Spleen (tissue), 11 donors: ENCODE measurements around the gene TMC6. TPM values are rescaled to one million over a fixed set of nuclear protein-coding genes. Genes with fewer than 3 reads are reported as not detected.

ENCODE experiments used
- DNase-seq: peaks from one replicate; pipeline ENCODE4 v3.0.0-alpha.2; 2020
- H3K27ac ChIP-seq, 8 donors: fragments of 200-600 bp; sonication (generic) in 7 of 8; 1 replicate in 4 of 8; 2 replicates in 4 of 8; pipeline versions ENCODE4 v1.5.0 to v1.8.0; 2016 to 2021; ENCODE audit warnings: inconsistent platforms in 4 of 8, mild to moderate bottlenecking in 4 of 8, moderate library complexity in 1 of 8
- H3K27me3 ChIP-seq, 7 donors: fragments of 200-600 bp; sonication (generic) in 6 of 7; replicated peaks in 1 of 7; 1 replicate in 4 of 7; 2 replicates in 3 of 7; pipeline versions ENCODE4 v1.5.0 to v1.8.0; 2016 to 2021; ENCODE audit warnings: inconsistent platforms in 3 of 7, mild to moderate bottlenecking in 1 of 7
- H3K36me3 ChIP-seq, 6 donors: fragments of 200-600 bp; sonication (generic) in 5 of 6; 1 replicate in 4 of 6; 2 replicates in 2 of 6; pipeline versions ENCODE4 v1.5.0 to v1.8.0; 2016 to 2021; ENCODE audit warnings: inconsistent platforms in 2 of 6
- H3K4me1 ChIP-seq, 6 donors: fragments of 200-600 bp; sonication (generic) in 5 of 6; 1 replicate in 3 of 6; 2 replicates in 3 of 6; pipeline versions ENCODE4 v1.5.0 to v1.8.0; 2016 to 2021; ENCODE audit warnings: inconsistent platforms in 3 of 6
- H3K4me3 ChIP-seq, 8 donors: fragments of 200-600 bp; sonication (generic) in 7 of 8; 1 replicate in 4 of 8; 2 replicates in 4 of 8; pipeline versions ENCODE4 v1.5.0 to v1.8.0; 2016 to 2021; ENCODE audit warnings: inconsistent platforms in 4 of 8, mild to moderate bottlenecking in 4 of 8, moderate library complexity in 2 of 8
- H3K9me3 ChIP-seq, 8 donors: fragments of 200-600 bp; sonication (generic) in 7 of 8; 1 replicate in 4 of 8; 2 replicates in 4 of 8; pipeline versions ENCODE4 v1.5.0 to v1.8.0; 2016 to 2021; ENCODE audit warnings: inconsistent platforms in 4 of 8
- CTCF ChIP-seq, 11 experiments: fragments of 200-600 bp in 7 of 11; fragments of 450-650 bp in 4 of 11; sonication (generic) in 4 of 11; IDR thresholded peaks in 8 of 11; conservative IDR thresholded peaks in 3 of 11; 1 replicate in 7 of 11; 2 replicates in 4 of 11; pipeline versions ENCODE4 v1.4.0 to v1.8.0; 2016 to 2021; ENCODE audit warnings: antibody characterized with exemption in 11 of 11, inconsistent platforms in 4 of 11, mild to moderate bottlenecking in 1 of 11
- WGBS, 5 donors: extraction: QIAGEN DNeasy Blood & Tissue Kit in 3 of 5; methylation state at CpG; one replicate each; pipeline versions ENCODE4 v1.1.5 to v1.1.7; 2013 to 2018; 5-methylcytosine and 5-hydroxymethylcytosine counted together
- intact Hi-C: fragments of 100-400 bp; cut with DNase I; formaldehyde crosslinking; loops from one replicate; pipeline ENCODE4 v1.15.0; 2023; ENCODE audit warnings: low total_unique reads
- polyA plus RNA-seq, 3 donors: library from polyadenylated mRNA; stranded (reverse); fragments of 200-250 nt; gene quantifications; one replicate each; pipeline ENCODE4 v1.2.1, GENCODE V29; 2013
- small RNA-seq, 4 donors: library from RNA; depleted of rRNA; stranded (forward); fragments of <200 nt; gene quantifications; one replicate each; pipeline ENCODE3, GENCODE V24; 2016
- total RNA-seq, 7 donors: library from RNA; depleted of rRNA in 3 of 7; stranded (reverse); fragments of >200 nt in 3 of 7; fragmentation: NEBNext Ultra II Directional in 4 of 7; extraction: Animal tissue kit (Norgen Biotek cat#: 25700) in 4 of 7; gene quantifications; one replicate each; pipeline versions ENCODE4 v1.1.0 to v1.2.1, GENCODE V29; 2016 to 2021
- donor health status: healthy with polysubstance abuse.
- donor health status: DM: no; HTN: no; CAD: no; lungs with moderate emphysema.
- donor health status: DM: no; HTN: no; CAD: no.
- donor health status: Bipolar disorder and iron deficiency.
- donor health status: healthy.
- donor health status: DM: no; HTN: no; CAD: no.
- donor health status: DM: yes; HTN: yes; CAD: no.

The TMC6 gene
- total and polyA plus RNA-seq, 10 donors, result 132 to 425 (median 260) TPM

- intact Hi-C loops, result no loop called here
These were observed 66.0 kb downstream of the TMC6 start for GRCh38 chr17:78062596-78062995.

More at GRCh38 chr17:78062596-78062995, 66.0 kb downstream of the TMC6 start:
- H3K36me3 ChIP-seq, result peaks cover 0 to 37% (median 9%) of the 10 kb centered on the region in 6 donors
- 72 to 91% (median 83%) methylated on average over 2 of the region's 2 CpGs for WGBS, 5 donors
- no peak for TF ChIP-seq CTCF (IDR thresholded peaks at IDR 0.05 in 8 of 11, conservative IDR thresholded peaks at IDR 0.05 in 3 of 11)
- peaks cover 0 to 20% (median 4%) of the 10 kb centered on the region in 6 donors for H3K4me1 ChIP-seq
- H3K27ac ChIP-seq, result no peak overlapping the region
- DNase-seq, result no peak
- no peak overlapping the region for H3K4me3 ChIP-seq
- H3K27me3 ChIP-seq, result no peaks in the 10 kb centered on the region
- no peaks in the 10 kb centered on the region for H3K9me3 ChIP-seq

Small RNAs within 50 kb of the gene (small RNA-seq; reads per million reads assigned to genes)
- 0 reads per million in 4 donors for gene RNU6-625P

Other genes with a start within 250 kb of the TMC6 start
- 10 to 100 TPM; 15.1 to 37.0 (median 30.5) TPM for gene TNRC6C, start 170.1 kb downstream of the TMC6 start, total RNA-seq
- gene TNRC6C, start 170.1 kb downstream of the TMC6 start, polyA plus RNA-seq, result 1 to 10 TPM; 1.7 to 4.5 (median 2.8) TPM
- gene TMC8, start 2.0 kb upstream of the TMC6 start, total RNA-seq, result 100 to 1,000 TPM; 116 to 222 (median 205) TPM
- 100 to 1,000 TPM; 103 to 191 (median 158) TPM for gene TMC8, start 2.0 kb upstream of the TMC6 start, polyA plus RNA-seq
- 1 to 10 TPM in 2 of 7 donors, under 1 TPM in 2, not detected in 3; 0.19 to 3.0 (median 0.95) TPM for gene C17orf99, start 17.6 kb upstream of the TMC6 start, total RNA-seq
- gene C17orf99, start 17.6 kb upstream of the TMC6 start, polyA plus RNA-seq, result under 1 TPM in 2 of 3 donors, not detected in 1; 0.46 TPM
- gene SYNGR2, start 39.8 kb upstream of the TMC6 start, total RNA-seq, result 100 to 1,000 TPM; 107 to 179 (median 137) TPM
- gene SYNGR2, start 39.8 kb upstream of the TMC6 start, polyA plus RNA-seq, result 100 to 1,000 TPM; 152 to 201 (median 170) TPM
- gene TK1, start 58.3 kb upstream of the TMC6 start, total RNA-seq, result 10 to 100 TPM in 5 of 7 donors, 1 to 10 TPM in 2; 3.7 to 18.7 (median 10.5) TPM
- 10 to 100 TPM in 2 of 3 donors, 1 to 10 TPM in 1; 3.9 to 20.4 (median 19.8) TPM for gene TK1, start 58.3 kb upstream of the TMC6 start, polyA plus RNA-seq
- gene AFMID, start 58.6 kb upstream of the TMC6 start, total RNA-seq, result 10 to 100 TPM; 19.3 to 42.5 (median 27.0) TPM
- gene AFMID, start 58.6 kb upstream of the TMC6 start, polyA plus RNA-seq, result 10 to 100 TPM; 13.1 to 22.0 (median 14.1) TPM
- gene BIRC5, start 85.5 kb upstream of the TMC6 start, total RNA-seq, result 10 to 100 TPM in 1 of 7 donors, 1 to 10 TPM in 6; 2.3 to 11.9 (median 6.2) TPM
- gene BIRC5, start 85.5 kb upstream of the TMC6 start, polyA plus RNA-seq, result 10 to 100 TPM in 1 of 3 donors, 1 to 10 TPM in 2; 2.1 to 11.3 (median 7.2) TPM
- not detected for gene TMEM235, start 102.9 kb upstream of the TMC6 start, total RNA-seq
- gene TMEM235, start 102.9 kb upstream of the TMC6 start, polyA plus RNA-seq, result not detected
- gene SOCS3, start 231.3 kb upstream of the TMC6 start, total RNA-seq, result 100 to 1,000 TPM in 4 of 7 donors, 10 to 100 TPM in 3; 21.4 to 164 (median 103) TPM
- gene SOCS3, start 231.3 kb upstream of the TMC6 start, polyA plus RNA-seq, result 10 to 100 TPM; 10.7 to 22.2 (median 12.2) TPM
- gene PGS1, start 249.9 kb upstream of the TMC6 start, total RNA-seq, result 100 to 1,000 TPM in 6 of 7 donors, 10 to 100 TPM in 1; 60.1 to 217 (median 112) TPM
- gene PGS1, start 249.9 kb upstream of the TMC6 start, polyA plus RNA-seq, result 10 to 100 TPM; 20.0 to 34.7 (median 20.5) TPM